ENCODE results near the gene RABGAP1L.

The RABGAP1L gene

GRCh38 chr1:174902531-174903099, 743.3 kb downstream of the RABGAP1L start:
- no peak for DNase-seq

GRCh38 chr1:174911606-174912005, 752.3 kb downstream of the RABGAP1L start:
- DNase-seq = no peak

GRCh38 chr1:174912264-174912663, 752.9 kb downstream of the RABGAP1L start:
- DNase-seq = no peak

GRCh38 chr1:174913225-174913903, 754.0 kb downstream of the RABGAP1L start:
- no peak for DNase-seq

GRCh38 chr1:174914991-174915390, 755.7 kb downstream of the RABGAP1L start:
- DNase-seq = no peak

- DNase-seq = no peak
Observed at GRCh38 chr1:174916846-174917245, 757.5 kb downstream of the RABGAP1L start.

GRCh38 chr1:174920093-174920492, 760.8 kb downstream of the RABGAP1L start:
- DNase-seq = no peak

GRCh38 chr1:174922121-174922520, 762.8 kb downstream of the RABGAP1L start:
- DNase-seq = no peak

- DNase-seq = no peak
Observed at GRCh38 chr1:174923820-174924219, 764.5 kb downstream of the RABGAP1L start.

- no peak for DNase-seq
Observed at GRCh38 chr1:174928541-174928940, 769.2 kb downstream of the RABGAP1L start.

GRCh38 chr1:174931214-174931613, 771.9 kb downstream of the RABGAP1L start:
- DNase-seq = no peak

- DNase-seq = no peak
Observed at GRCh38 chr1:174932587-174932986, 773.3 kb downstream of the RABGAP1L start.

GRCh38 chr1:174935961-174936727, 776.8 kb downstream of the RABGAP1L start:
- DNase-seq = no peak

- DNase-seq = no peak
Observed at GRCh38 chr1:174938281-174939007, 779.1 kb downstream of the RABGAP1L start.

GRCh38 chr1:174939775-174940545, 780.6 kb downstream of the RABGAP1L start:
- DNase-seq = no peak

GRCh38 chr1:174940646-174941175, 781.4 kb downstream of the RABGAP1L start:
- DNase-seq = no peak

- no peak for DNase-seq
Observed at GRCh38 chr1:174942547-174943255, 783.4 kb downstream of the RABGAP1L start.

- no peak for DNase-seq
Observed at GRCh38 chr1:174946031-174946430, 786.7 kb downstream of the RABGAP1L start.

- no peak for DNase-seq
Observed at GRCh38 chr1:174949061-174949460, 789.7 kb downstream of the RABGAP1L start.

GRCh38 chr1:174949645-174950044, 790.3 kb downstream of the RABGAP1L start:
- no peak for DNase-seq

GRCh38 chr1:174953285-174954072, 794.2 kb downstream of the RABGAP1L start:
- DNase-seq = no peak

All from cortex of kidney (tissue), 1 donor.